ENCODE data around the gene TIMM50. TPM values are rescaled to one million over a fixed set of nuclear protein-coding genes. Genes with fewer than 3 reads are reported as not detected.

The TIMM50 gene
- total and polyA plus RNA-seq, 2 of the 8 experiments (the other 6 are each of a cell fraction or from before 2014, with no cell fraction given) = 155 to 187 TPM

DNA sequence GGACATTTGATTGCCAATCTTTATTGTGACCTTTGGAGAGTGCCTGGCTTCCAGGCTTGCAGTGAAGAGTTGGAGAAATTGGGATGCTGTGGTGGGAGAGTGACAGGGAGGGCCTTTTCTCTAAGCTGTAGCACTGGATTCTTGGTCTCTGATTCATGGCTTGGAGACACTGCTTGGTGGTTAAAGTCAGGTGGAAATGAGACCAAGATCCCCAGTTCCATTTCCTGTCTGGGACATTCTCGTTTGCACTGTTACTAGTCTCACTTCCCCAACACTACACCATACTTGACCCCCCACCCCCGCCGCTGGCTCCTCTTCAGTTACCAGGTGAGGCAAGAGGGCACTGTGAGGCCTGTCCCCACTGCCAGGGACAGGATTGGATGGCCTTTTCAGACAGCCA, 32.4 kb upstream of the TIMM50 start:
- Histone ChIP-seq H2AFZ (ENCODE audit: low read length) (no peak overlapping the region), H3K4me1 (replicated peaks in 1 of 4; ENCODE audit: control insufficient read depth in 3 of 4, insufficient read depth in 4 of 4, low read length in 3 of 4) (peaks cover 0 to 3% (median under 1%) of the 10 kb centered on the region in 4 experiments; a peak in 3 of 7 replicates), H3K79me1 (ENCODE audit: low read depth, low read length) (peaks cover 15% of the 10 kb centered on the region), H2BK15ac (ENCODE audit: low read length) (no peak overlapping the region), H3K4ac (replicated peaks; ENCODE audit: insufficient read length, low read depth, low read length) (no peak overlapping the region), H3K56ac (replicated peaks; ENCODE audit: insufficient read length, low read depth, low read length) (no peak overlapping the region), H3K14ac (ENCODE audit: insufficient read length) (no peak overlapping the region), H4K91ac (replicated peaks; ENCODE audit: insufficient read length, low read length) (no peak overlapping the region), H2BK12ac (ENCODE audit: low read depth, low read length) (no peak overlapping the region), H3K36me3 (ENCODE audit: control insufficient read depth in 2 of 4, insufficient read depth in 4 of 4, low read length in 3 of 4) (peaks cover 0 to 12% (median 0%) of the 10 kb centered on the region in 4 experiments; a peak in 3 of 8 replicates), H4K20me1 (replicated peaks in 1 of 2; ENCODE audit: control insufficient read depth in 1 of 2, insufficient read depth in 2 of 2, low read length in 2 of 2) (peaks cover 11 to 14% of the 10 kb centered on the region in 2 experiments), H3K9me3 (ENCODE audit: insufficient read depth in 2 of 2, low read depth in 1 of 2, low read length in 1 of 2) (no peaks in the 10 kb centered on the region), H3K79me2 (ENCODE audit: control insufficient read depth in 1 of 2, insufficient read depth in 2 of 2, low read length in 2 of 2) (peaks cover 20 to 75% of the 10 kb centered on the region in 2 experiments), H3K4me3 (ENCODE audit: extremely low read depth in 1 of 4, insufficient read depth in 2 of 4, low read depth in 3 of 4, low read length in 4 of 4) (no peak overlapping the region), H3K4me2 (ENCODE audit: insufficient read depth in 1 of 2, low read depth in 2 of 2, low read length in 2 of 2) (no peak overlapping the region), H2BK120ac (replicated peaks; ENCODE audit: low read depth, low read length) (no peak overlapping the region), H4K8ac (ENCODE audit: extremely low read depth, insufficient read depth, low read length) (no peak overlapping the region), H3K18ac (ENCODE audit: extremely low read depth, low read length) (no peak overlapping the region), H3K27me3 (replicated peaks in 1 of 4; ENCODE audit: control insufficient read depth in 3 of 4, extremely low read depth in 1 of 4, insufficient read depth in 3 of 4, low read length in 3 of 4) (no peaks in the 10 kb centered on the region), H3K9ac (replicated peaks in 1 of 4; ENCODE audit: extremely low read depth in 1 of 4, low read depth in 3 of 4, low read length in 3 of 4) (no peak overlapping the region; a peak in 2 of 7 replicates), H2AK5ac (ENCODE audit: low read depth, low read length) (no peak overlapping the region), H3K23me2 (ENCODE audit: low read depth, low read length) (peaks cover 6% of the 10 kb centered on the region; the same call in 1 of the 2 replicates), H2BK5ac (ENCODE audit: low read depth, low read length) (no peak overlapping the region), H3K27ac (ENCODE audit: low read depth, low read length) (no peak overlapping the region), H4K5ac (ENCODE audit: insufficient read length, low read depth, low read length) (no peak overlapping the region), H2BK20ac (ENCODE audit: low read length) (no peak overlapping the region), H3K23ac (ENCODE audit: insufficient read length) (no peak overlapping the region)
- CTCF ChIA-PET (ENCODE audit: partially characterized antibody) = interaction anchor here (0.7 to 1.5 kb wide), 2 partner anchors 9 to 94 kb away, joined by 3 read pairs; no protein-coding TSS in a partner anchor
- POLR2A ChIA-PET (ENCODE audit: partially characterized antibody) = interaction anchor here (0.9 to 47.8 kb wide), 6 partner anchors 17 to 47 kb away, joined by 3 to 1154 read pairs (median 4); partner anchors contain the start of genes PLEKHG2, RPS16 and ZFP36
- DNase-seq (ENCODE audit: low read depth in 1 of 2, low spot score in 2 of 2) = no peak
- FAIRE-seq = no peak
- TF ChIP-seq MAFK (IDR thresholded peaks at IDR 0.05; ENCODE audit: low read depth, low read length) = no peak
- no peak for TF ChIP-seq KDM1A (IDR thresholded peaks at IDR 0.05; ENCODE audit: borderline replicate concordance, low read length)
- no peak for TF ChIP-seq CHD2 (IDR thresholded peaks at IDR 0.05; ENCODE audit: low read length)
- no peak for TF ChIP-seq ASH2L (IDR thresholded peaks at IDR 0.05; ENCODE audit: low read length)
- TF ChIP-seq, protein P1, sequence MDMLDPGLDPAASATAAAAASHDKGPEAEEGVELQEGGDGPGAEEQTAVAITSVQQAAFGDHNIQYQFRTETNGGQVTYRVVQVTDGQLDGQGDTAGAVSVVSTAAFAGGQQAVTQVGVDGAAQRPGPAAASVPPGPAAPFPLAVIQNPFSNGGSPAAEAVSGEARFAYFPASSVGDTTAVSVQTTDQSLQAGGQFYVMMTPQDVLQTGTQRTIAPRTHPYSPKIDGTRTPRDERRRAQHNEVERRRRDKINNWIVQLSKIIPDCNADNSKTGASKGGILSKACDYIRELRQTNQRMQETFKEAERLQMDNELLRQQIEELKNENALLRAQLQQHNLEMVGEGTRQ (IDR thresholded peaks at IDR 0.05; ENCODE audit: low read length) = no peak
- no peak for TF ChIP-seq CREB1 (IDR thresholded peaks at IDR 0.05)
- no peak for TF ChIP-seq BRCA1 (IDR thresholded peaks at IDR 0.05; ENCODE audit: low read depth, low read length)
- TF ChIP-seq TAF7 (optimal IDR thresholded peaks at IDR 0.05; ENCODE audit: borderline replicate concordance, low read depth, low read length) = no peak
- TF ChIP-seq RFX5 (IDR thresholded peaks at IDR 0.05; ENCODE audit: borderline replicate concordance, low read depth, low read length) = no peak
- TF ChIP-seq HDAC2 (IDR thresholded peaks at IDR 0.05; ENCODE audit: borderline replicate concordance in 1 of 2, low read depth in 2 of 2, low read length in 2 of 2) = no peak
- no peak for TF ChIP-seq BACH1 (IDR thresholded peaks at IDR 0.05; ENCODE audit: low read length)
- TF ChIP-seq POLR2AphosphoS5 (IDR thresholded peaks at IDR 0.05; ENCODE audit: low read depth, low read length) = no peak
- TF ChIP-seq, protein P2, sequence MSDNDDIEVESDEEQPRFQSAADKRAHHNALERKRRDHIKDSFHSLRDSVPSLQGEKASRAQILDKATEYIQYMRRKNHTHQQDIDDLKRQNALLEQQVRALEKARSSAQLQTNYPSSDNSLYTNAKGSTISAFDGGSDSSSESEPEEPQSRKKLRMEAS (IDR thresholded peaks at IDR 0.05) = no peak
- 100% methylated on average over 3 of the region's 3 CpGs; no CpG with 5 or more reads in 1 of the 2 experiments for WGBS, 2 experiments (ENCODE audit: extremely low coverage in 1 of 2, insufficient coverage in 1 of 2, insufficient read length in 1 of 2, insufficient replicate concordance in 2 of 2, low coverage in 1 of 2, low lambda C conversion rate in 2 of 2, missing lambda C conversion rate in 1 of 2)

Data from H1 (cell line).